Heart right ventricle (tissue), 16 donors: ENCODE data around the gene POLR3H. TPM values are rescaled to one million over a fixed set of nuclear protein-coding genes. Genes with fewer than 3 reads are reported as not detected.

Source experiments
- ATAC-seq, 8 donors: fragments of 200-7000 bp; cut with Tn5 transposase; one replicate each; pipeline ENCODE4 v1.9.1; 2020; ENCODE audit warnings: mild to moderate bottlenecking in 8 of 8, moderate library complexity in 8 of 8, moderate number of reproducible peaks in 1 of 8
- DNase-seq, 2 donors: peaks; one replicate each; pipeline ENCODE4 v3.0.0-alpha.2; 2020
- H3K27ac ChIP-seq, 10 donors: fragments of 200-600 bp; sonication (generic) in 2 of 10; one replicate each; pipeline versions ENCODE4 v1.5.0 to v1.8.0; 2020 to 2022; ENCODE audit warnings: mild to moderate bottlenecking in 3 of 10
- H3K27me3 ChIP-seq, 7 donors: fragments of 200-600 bp; one replicate each; pipeline ENCODE4 v1.8.0; 2021 to 2022; ENCODE audit warnings: mild to moderate bottlenecking in 2 of 7
- H3K36me3 ChIP-seq, 9 donors: fragments of 200-600 bp; sonication (generic) in 1 of 9; one replicate each; pipeline versions ENCODE4 v1.5.0 to v1.8.0; 2020 to 2022; ENCODE audit warnings: mild to moderate bottlenecking in 2 of 9
- H3K4me1 ChIP-seq, 9 donors: fragments of 200-600 bp; sonication (generic) in 1 of 9; one replicate each; pipeline versions ENCODE4 v1.5.0 to v1.8.0; 2020 to 2022; ENCODE audit warnings: mild to moderate bottlenecking in 4 of 9
- H3K4me3 ChIP-seq, 10 donors: fragments of 200-600 bp; sonication (generic) in 2 of 10; one replicate each; pipeline versions ENCODE4 v1.5.0 to v1.8.0; 2020 to 2022; ENCODE audit warnings: mild to moderate bottlenecking in 7 of 10, moderate library complexity in 2 of 10
- H3K9me3 ChIP-seq, 11 donors: fragments of 200-600 bp in 10 of 11; sonication (generic) in 2 of 11; one replicate each; pipeline versions ENCODE4 v1.5.0 to v1.8.0; 2013 to 2022; ENCODE audit warnings: mild to moderate bottlenecking in 2 of 11, control low read depth in 1 of 11, moderate library complexity in 1 of 11
- CTCF ChIP-seq, 9 donors: fragments of 200-600 bp; sonication (generic) in 2 of 9; IDR thresholded peaks; one replicate each; pipeline versions ENCODE4 v1.5.0 to v1.8.0; 2021 to 2022; ENCODE audit warnings: antibody characterized with exemption in 9 of 9, mild to moderate bottlenecking in 5 of 9, moderate library complexity in 1 of 9
- WGBS, 2 donors: extraction: QIAGEN DNeasy Blood & Tissue Kit; methylation state at CpG; one replicate each; pipeline ENCODE4 v1.1.7; 2013; ENCODE audit warnings: inconsistent platforms in 1 of 2; 5-methylcytosine and 5-hydroxymethylcytosine counted together
- intact Hi-C, 10 donors: fragments of 100-400 bp; cut with DNase I; formaldehyde crosslinking; loops; one replicate each; pipeline versions ENCODE4 v1.11.1 to v1.14.2; 2022
- polyA plus RNA-seq, 2 donors: library from polyadenylated mRNA; stranded (reverse); fragments of 200-250 nt; gene quantifications; one replicate each; pipeline ENCODE4 v1.2.3, GENCODE V29; 2013
- total RNA-seq, 10 donors: library from RNA; stranded (reverse); fragmentation: NEBNext Ultra II Directional in 3 of 10; extraction: Animal tissue kit (Norgen Biotek cat#: 25700) in 3 of 10; gene quantifications; one replicate each; pipeline versions ENCODE4 v1.2.1 to v1.2.4, GENCODE V29; 2021 to 2023
- donor health status: Arrhythmogenic right ventricular cardiomyopathy.
- donor health status: ischemic (EF 13 %, LVEDD 7.1; RV severe dilation, severe dysfunction).
- donor health status: healthy with polysubstance abuse.
- donor health status: DM: no; HTN: yes; CAD: no.
- donor health status: DM: no; HTN: no; CAD: no.
- donor health status: ischemic (EF 25% LVEDD 6.9; RV normal size, moderate dysfunction).
- donor health status: ischemic (EF 25% LVEDD 5.7; RV mildly dilated, moderate dysfunction).
- donor health status: healthy.
- donor health status: DM: yes; HTN: yes; CAD: no.
- donor health status: Ischemic cardiomyopathy.
- donor health status: ischemic (EF 35%, LVEDD 5.7; RV mildly dilated, moderate dysfunction).
- donor health status: nonischemic (EF 11% LVEDD 7.7; RV severe dilation, severe dysfunction).
- donor health status: DM: yes; HTN: yes; CAD: no.
- donor health status: PGD.
- donor health status: ischemic (EF 29% LVEDD 5.4; RV normal size, mild dysfunction).
- donor health status: nonischemic (EF 23%, LVEDD 6.1; RV moderate dilation, normal function).

The POLR3H gene
- total and polyA plus RNA-seq, 12 donors, result 13.3 to 34.9 (median 17.8) TPM

DNA sequence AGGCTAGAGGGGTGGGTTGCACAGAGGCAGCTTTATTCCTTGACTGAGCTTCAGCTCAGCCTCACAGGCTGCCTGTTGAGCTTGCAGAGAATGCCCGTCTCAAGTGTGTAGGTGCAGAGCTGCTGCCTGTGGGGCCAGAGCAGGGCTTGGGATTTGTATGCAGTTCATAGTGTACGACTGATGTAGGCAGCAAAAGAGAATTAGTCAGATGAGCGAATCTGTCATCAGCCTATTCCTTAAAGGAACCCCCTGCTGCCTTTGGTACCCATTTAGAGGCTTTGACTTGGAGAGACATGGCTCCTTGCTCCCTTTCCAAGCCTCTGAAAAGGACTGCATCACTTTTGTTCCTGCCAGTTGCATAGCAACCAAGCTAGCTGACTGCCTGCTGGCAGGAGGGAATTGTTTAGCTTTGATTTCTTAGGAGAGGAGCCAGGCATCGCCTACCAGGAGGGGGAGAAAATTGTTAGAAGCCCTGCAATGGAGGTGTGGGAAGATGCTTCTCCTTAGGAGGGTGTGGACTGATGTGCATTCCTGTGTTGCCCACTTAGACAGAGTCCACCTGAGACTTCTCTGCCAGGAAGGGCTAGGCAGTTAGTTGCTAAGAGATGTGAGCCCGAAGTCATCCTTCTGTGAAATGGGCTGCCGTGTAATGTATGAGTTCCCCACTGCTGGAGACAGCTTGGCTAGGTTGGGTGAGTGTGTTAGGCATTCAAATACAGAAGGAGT is 64.4 kb downstream of the POLR3H start:
- peaks cover 0 to 21% (median 0%) of the 10 kb centered on the region in 9 donors for H3K36me3 ChIP-seq
- intact Hi-C loops, result loop anchor here in 3 of 10 donors (5.0 to 10.0 kb wide), 2 partner anchors 32 to 45 kb away; no protein-coding TSS in a partner anchor
- peak in 6 of 8 donors; percentile 3 to 32 (median 19) for ATAC-seq

DNA sequence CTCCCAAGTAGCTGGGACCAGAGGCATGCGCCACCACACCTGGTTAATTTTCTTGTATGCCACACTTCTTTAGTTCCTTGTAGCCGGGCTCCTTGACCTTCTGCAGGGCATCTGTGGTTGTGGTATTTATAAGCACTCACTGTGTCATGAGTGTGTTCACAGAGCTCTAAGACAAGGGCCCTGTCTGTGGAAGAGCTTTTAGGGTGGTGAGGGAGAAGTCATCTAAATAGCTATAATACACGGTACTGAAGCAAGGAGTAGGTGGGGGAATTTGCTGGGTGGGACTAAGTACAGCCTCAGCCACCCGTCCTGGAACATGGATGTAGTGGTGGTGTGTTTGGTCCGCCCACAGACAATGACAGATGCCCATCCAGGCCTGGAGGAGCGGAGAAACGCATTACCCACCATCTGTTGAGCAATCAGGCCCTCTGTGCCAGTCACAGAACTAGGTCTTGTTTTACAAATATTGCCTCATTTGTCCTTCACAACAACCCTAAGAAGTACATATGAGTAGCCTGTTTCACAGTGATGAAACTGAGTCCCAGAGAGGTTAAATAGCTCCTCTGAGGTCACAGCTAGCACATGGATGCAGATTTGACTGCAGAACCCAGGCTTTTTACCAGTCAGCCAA is 65.3 kb downstream of the POLR3H start:
- ATAC-seq (peak in 2 of 8 donors; percentile 3 to 22), DNase-seq (no peak)
- peaks cover 0 to 21% (median 0%) of the 10 kb centered on the region in 9 donors for H3K36me3 ChIP-seq
- 62 to 63% methylated on average over 7 of the region's 7 CpGs for WGBS, 2 donors
- intact Hi-C loops, result loop anchor here in 3 of 10 donors (5.0 to 10.0 kb wide), 2 partner anchors 33 to 46 kb away; no protein-coding TSS in a partner anchor
- peak overlapping the region in 8 of 10 donors; percentile 60 to 77 (median 70) for H3K27ac ChIP-seq
- H3K9me3 ChIP-seq, result no peaks in the 10 kb centered on the region
- H3K4me3 ChIP-seq, result no peak overlapping the region
- no peaks in the 10 kb centered on the region for H3K27me3 ChIP-seq
- TF ChIP-seq CTCF (IDR thresholded peaks at IDR 0.05), result no peak
- peaks cover 30 to 97% (median 81%) of the 10 kb centered on the region in 9 donors for H3K4me1 ChIP-seq

More for the DNA sequence above, 64.4 kb downstream of the POLR3H start:
- peak overlapping the region in 9 of 10 donors; percentile 60 to 77 (median 71) for H3K27ac ChIP-seq
- no peak for DNase-seq
- no peak overlapping the region for H3K4me3 ChIP-seq
- no peaks in the 10 kb centered on the region for H3K27me3 ChIP-seq
- WGBS, 2 donors, result 60 to 66% methylated on average over 6 of the region's 6 CpGs
- H3K4me1 ChIP-seq, result peaks cover 30 to 99% (median 78%) of the 10 kb centered on the region in 9 donors
- H3K9me3 ChIP-seq, result no peaks in the 10 kb centered on the region
- TF ChIP-seq CTCF (IDR thresholded peaks at IDR 0.05), result no peak

DNA sequence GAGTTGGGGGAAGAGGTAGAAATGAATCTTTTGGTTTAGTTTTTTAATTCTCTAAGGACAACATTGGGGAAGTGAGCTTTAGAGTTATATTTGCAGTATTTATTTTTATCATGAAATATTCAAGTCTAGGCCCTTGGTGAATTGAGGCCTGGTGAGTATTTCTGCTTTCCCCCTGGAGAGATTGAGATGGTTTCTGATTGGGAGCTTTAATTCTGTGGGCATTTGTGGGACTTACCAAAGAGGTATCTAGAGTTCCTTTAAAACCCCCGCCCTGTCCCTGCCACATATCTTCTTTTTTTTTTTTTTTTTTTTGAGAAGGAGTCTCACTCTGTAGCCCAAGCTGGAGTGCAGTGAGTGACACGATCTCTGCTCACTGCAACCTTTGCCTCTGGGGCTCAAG is 65.8 kb downstream of the POLR3H start:
- H3K4me1 ChIP-seq, result peaks cover 30 to 97% (median 81%) of the 10 kb centered on the region in 9 donors
- H3K4me3 ChIP-seq, result no peak overlapping the region
- peak overlapping the region in 7 of 10 donors; percentile 60 to 77 (median 71) for H3K27ac ChIP-seq
- ATAC-seq, result no peak
- H3K27me3 ChIP-seq, result no peaks in the 10 kb centered on the region
- no peaks in the 10 kb centered on the region for H3K9me3 ChIP-seq
- no peak for TF ChIP-seq CTCF (IDR thresholded peaks at IDR 0.05)
- intact Hi-C loops, result loop anchor here in 3 of 10 donors (5.0 to 10.0 kb wide), 2 partner anchors 34 to 46 kb away; no protein-coding TSS in a partner anchor
- peaks cover 0 to 21% (median 0%) of the 10 kb centered on the region in 9 donors for H3K36me3 ChIP-seq
- DNase-seq, result no peak
- 45 to 57% methylated on average over 2 of the region's 2 CpGs for WGBS, 2 donors

Other genes with a start within 250 kb of the POLR3H start
- 10 to 100 TPM; 31.7 to 51.5 (median 36.7) TPM for gene ZC3H7B, start 242.9 kb downstream of the POLR3H start, total RNA-seq
- 10 to 100 TPM; 21.4 to 23.0 TPM for gene ZC3H7B, start 242.9 kb downstream of the POLR3H start, polyA plus RNA-seq
- 10 to 100 TPM in 9 of 10 donors, 1 to 10 TPM in 1; 8.6 to 29.1 (median 18.4) TPM for gene TEF, start 162.5 kb downstream of the POLR3H start, total RNA-seq
- gene TEF, start 162.5 kb downstream of the POLR3H start, polyA plus RNA-seq, result 10 to 100 TPM in 1 of 2 donors, 1 to 10 TPM in 1; 5.5 to 10.6 TPM
- gene TOB2, start 97.7 kb downstream of the POLR3H start, total RNA-seq, result 10 to 100 TPM; 26.4 to 84.9 (median 47.9) TPM
- gene TOB2, start 97.7 kb downstream of the POLR3H start, polyA plus RNA-seq, result 10 to 100 TPM; 29.2 to 33.8 TPM
- 10 to 100 TPM; 13.3 to 27.2 (median 20.2) TPM for gene PHF5A, start 75.8 kb downstream of the POLR3H start, total RNA-seq
- 10 to 100 TPM; 36.3 to 41.3 TPM for gene PHF5A, start 75.8 kb downstream of the POLR3H start, polyA plus RNA-seq
- gene ACO2, start 75.4 kb downstream of the POLR3H start, total RNA-seq, result 1,000 to 10,000 TPM in 1 of 10 donors, 100 to 1,000 TPM in 9; 587 to 1,020 (median 900) TPM
- gene ACO2, start 75.4 kb downstream of the POLR3H start, polyA plus RNA-seq, result 100 to 1,000 TPM; 180 to 375 TPM
- gene CSDC2, start 16.5 kb upstream of the POLR3H start, total RNA-seq, result 100 to 1,000 TPM; 112 to 301 (median 137) TPM
- 100 to 1,000 TPM; 300 to 410 TPM for gene CSDC2, start 16.5 kb upstream of the POLR3H start, polyA plus RNA-seq
- 10 to 100 TPM; 13.8 to 26.6 (median 21.9) TPM for gene PMM1, start 45.4 kb upstream of the POLR3H start, total RNA-seq
- 10 to 100 TPM; 18.1 to 43.5 TPM for gene PMM1, start 45.4 kb upstream of the POLR3H start, polyA plus RNA-seq
- 10 to 100 TPM; 27.6 to 49.6 (median 36.0) TPM for gene DESI1, start 76.6 kb upstream of the POLR3H start, total RNA-seq
- 10 to 100 TPM; 22.7 to 73.1 TPM for gene DESI1, start 76.6 kb upstream of the POLR3H start, polyA plus RNA-seq
- gene XRCC6, start 76.8 kb upstream of the POLR3H start, total RNA-seq, result 100 to 1,000 TPM; 152 to 192 (median 181) TPM
- 100 to 1,000 TPM; 103 to 185 TPM for gene XRCC6, start 76.8 kb upstream of the POLR3H start, polyA plus RNA-seq
- 100 to 1,000 TPM; 183 to 274 (median 195) TPM for gene SNU13, start 144.4 kb upstream of the POLR3H start, total RNA-seq
- 100 to 1,000 TPM; 203 to 323 TPM for gene SNU13, start 144.4 kb upstream of the POLR3H start, polyA plus RNA-seq
- 1 to 10 TPM in 3 of 10 donors, under 1 TPM in 4, not detected in 3; 0.37 to 1.9 (median 0.71) TPM for gene MEI1, start 155.0 kb upstream of the POLR3H start, total RNA-seq
- gene MEI1, start 155.0 kb upstream of the POLR3H start, polyA plus RNA-seq, result 1 to 10 TPM in 1 of 2 donors, under 1 TPM in 1; 0.52 to 1.3 TPM